Nucleus accumbens (tissue), 56 donors: ENCODE results near the gene STXBP1.

Experiments used
- DNase-seq, 56 donors: peaks; one replicate each; lab custom pipeline; 2025; lab: John Stamatoyannopoulos, UW

The STXBP1 gene

GRCh38 chr9:127644146-127644827 lies 32.2 kb downstream of the STXBP1 start:
- DNase-seq: no peak

- DNase-seq: no peak
These were observed 32.9 kb downstream of the STXBP1 start for GRCh38 chr9:127644943-127645342.

GRCh38 chr9:127647451-127647850 lies 35.4 kb downstream of the STXBP1 start:
- no peak for DNase-seq

- no peak for DNase-seq
These were observed 38.4 kb downstream of the STXBP1 start for GRCh38 chr9:127650518-127650917.

DNA sequence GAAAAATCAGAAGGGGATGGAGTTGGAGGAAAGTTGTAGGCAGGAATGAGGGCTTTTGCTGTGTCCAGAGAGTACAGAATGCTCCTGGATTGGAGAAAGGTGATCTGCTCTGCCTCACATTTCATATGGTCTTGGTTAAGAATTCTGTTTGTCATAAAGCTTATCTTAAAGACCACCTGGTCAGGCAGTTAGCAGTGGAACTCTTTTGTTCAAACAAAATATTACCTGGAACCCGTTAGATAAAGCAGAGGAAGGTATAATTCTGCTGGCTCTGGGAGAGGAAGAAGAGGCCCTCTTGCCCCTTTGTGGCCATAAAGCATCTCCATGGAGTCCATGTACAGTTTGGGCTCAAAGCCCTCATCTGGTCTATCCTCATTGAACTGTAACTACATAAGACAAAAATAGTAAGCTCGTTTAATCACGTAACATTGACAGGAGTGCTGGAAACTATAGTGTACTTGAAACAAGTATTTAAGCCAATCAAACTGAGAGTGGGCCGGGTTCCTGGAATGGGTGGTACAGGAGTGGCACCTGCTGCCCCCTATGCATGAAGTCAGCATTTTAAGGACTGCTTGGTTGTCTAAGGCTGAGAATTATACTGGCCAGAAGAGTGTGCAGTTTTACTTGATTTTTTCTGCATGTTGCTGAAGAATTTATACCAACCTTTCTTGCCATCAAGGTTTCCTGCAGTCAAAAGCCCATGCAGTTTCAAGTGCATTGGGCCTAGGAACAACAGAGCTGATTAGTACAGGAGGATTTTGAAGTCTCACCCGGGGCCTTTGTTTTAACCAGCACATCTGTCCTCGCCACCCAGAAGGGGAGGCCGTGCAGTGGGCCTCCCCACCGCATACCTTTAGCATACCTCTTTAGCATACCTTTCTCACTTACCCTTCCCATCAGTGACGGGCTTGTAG lies 39.9 kb downstream of the STXBP1 start:
- DNase-seq: no peak

- no peak for DNase-seq
These were observed 40.7 kb downstream of the STXBP1 start for GRCh38 chr9:127652733-127653132.

DNA sequence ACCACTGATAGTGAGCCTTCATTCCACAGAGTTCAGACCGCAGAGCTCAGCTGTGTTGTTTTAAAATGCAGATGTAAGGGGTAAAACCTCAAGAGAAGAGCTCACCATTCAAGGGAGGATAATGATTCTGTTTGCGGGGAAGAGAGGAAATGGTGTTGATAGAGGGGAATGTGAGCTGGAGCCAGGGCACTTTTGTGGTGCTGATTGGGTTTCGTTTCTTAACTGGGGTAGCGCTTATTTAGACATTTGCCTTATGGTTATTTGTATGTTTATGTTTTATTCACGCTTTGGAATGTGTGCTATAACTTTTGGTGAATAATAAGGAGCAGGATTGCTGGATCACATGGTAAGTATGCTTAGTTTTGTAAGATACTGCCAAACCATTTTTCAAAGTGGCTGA lies 42.5 kb downstream of the STXBP1 start:
- no peak for DNase-seq

GRCh38 chr9:127658428-127658827 lies 46.4 kb downstream of the STXBP1 start:
- DNase-seq: no peak

DNA sequence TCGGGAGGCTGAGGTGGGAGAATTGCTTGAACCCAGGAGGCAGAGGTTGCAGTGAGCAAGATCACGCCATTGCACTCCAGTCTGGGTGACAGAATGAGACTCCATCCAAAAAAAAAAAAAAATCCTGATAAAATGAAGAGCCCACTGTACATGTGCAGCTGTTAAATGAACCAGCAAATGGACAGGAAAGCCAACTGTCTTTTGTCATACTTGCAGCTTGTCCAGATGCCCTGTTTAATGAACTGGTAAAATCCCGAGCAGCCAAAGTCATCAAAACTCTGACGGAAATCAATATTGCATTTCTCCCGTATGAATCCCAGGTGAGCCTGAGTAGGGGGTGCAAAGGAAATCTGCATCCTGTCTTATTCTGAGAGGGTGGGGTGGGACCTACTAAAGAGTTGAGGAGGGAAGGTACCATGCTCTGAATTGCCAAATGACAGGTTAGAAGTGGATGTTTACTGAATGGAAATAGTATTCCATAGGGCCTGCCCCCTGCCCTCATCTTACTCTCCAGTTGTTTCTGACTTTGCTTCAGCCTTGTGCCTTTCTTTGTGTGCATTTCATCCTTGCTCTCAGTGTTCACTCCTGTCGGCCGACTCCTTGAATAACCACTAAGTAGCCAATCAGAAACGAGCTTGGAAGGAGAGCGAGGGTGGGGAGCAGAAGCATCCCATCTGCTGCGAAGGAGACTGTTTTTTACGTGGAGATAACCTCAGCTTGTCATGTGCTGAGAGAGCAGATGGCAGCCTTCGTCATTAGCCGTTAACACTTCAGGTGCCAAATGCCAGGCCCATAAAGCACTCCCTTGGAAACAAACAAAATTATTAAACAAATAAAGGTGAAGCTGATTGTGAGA lies 49.0 kb downstream of the STXBP1 start:
- DNase-seq: peak in 4 of 56 donors; percentile 8 to 32 (median 18)

DNA sequence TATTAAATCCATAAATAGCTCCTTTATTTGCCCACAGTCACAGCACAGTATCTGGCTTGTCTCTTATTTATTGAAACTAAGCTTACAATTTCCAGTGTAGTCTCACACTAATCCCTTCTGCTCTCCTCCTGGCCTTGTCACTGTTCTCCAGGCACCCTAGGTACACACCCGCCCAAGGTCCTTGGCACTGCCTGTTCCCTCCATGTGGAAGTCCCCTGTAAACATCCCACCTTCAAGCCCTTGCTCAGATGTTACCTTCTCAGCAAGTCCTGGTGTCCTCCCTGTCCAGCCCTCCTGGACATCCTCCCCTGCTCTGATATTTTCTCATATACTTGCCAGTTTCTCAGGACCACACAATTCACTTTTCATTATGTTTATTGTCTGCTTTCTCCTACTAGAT lies 50.5 kb downstream of the STXBP1 start:
- DNase-seq: no peak

DNA sequence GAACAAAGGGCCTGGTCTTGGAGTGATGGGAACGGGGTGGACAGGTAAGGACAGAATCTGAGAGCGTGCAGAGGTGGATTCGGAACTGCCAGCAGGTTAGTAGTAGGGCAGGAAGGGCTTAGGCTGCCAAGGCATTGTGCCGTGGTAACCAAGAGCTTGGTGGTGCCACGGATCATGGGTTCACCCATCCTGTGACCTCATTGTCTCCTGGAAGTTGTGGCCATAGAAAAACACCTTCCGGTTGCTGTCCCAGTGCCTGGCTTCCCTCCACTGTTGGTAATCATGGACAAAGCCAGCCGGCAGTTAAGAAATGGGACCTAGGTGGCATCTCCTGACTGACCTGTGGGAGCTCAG lies 52.2 kb downstream of the STXBP1 start:
- DNase-seq: no peak

DNA sequence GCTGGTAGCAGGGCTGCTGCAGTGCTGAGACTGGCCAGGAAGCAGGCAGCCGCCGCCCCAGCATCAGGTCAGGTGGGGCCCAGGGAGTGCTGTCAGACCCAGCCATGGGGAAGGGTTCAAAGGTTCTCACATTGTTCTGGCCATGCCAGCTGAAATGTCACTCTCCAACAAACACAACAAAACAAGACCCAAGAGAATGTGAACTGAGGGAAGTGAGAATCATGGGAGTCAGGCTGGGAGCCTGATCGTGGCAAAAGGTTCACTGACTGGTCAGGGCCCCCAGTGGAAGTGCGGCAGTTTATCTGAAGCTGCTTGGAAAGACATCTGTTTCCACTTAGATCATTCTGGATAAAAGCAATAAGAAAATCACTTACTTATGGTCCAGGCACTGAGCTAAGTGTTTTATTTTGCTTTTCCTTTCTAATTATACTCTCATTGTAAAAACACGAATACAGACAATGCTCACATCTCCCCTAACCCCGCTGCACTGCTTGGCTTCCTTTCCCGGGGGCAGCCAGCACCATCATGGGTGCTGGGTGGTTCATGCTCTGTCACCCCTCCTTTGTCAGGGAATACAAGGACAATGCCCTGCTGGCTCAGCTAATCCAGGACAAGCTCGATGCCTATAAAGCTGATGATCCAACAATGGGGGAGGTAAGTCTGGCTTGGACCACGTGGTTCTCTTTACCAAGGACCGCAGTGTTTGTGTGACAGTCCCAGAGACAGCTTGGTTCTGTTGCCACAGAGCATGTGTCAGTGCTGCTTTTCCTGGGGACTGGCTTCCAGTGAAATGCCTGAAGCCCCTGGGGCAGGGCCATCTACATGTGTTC lies 52.8 kb downstream of the STXBP1 start:
- DNase-seq: no peak

DNA sequence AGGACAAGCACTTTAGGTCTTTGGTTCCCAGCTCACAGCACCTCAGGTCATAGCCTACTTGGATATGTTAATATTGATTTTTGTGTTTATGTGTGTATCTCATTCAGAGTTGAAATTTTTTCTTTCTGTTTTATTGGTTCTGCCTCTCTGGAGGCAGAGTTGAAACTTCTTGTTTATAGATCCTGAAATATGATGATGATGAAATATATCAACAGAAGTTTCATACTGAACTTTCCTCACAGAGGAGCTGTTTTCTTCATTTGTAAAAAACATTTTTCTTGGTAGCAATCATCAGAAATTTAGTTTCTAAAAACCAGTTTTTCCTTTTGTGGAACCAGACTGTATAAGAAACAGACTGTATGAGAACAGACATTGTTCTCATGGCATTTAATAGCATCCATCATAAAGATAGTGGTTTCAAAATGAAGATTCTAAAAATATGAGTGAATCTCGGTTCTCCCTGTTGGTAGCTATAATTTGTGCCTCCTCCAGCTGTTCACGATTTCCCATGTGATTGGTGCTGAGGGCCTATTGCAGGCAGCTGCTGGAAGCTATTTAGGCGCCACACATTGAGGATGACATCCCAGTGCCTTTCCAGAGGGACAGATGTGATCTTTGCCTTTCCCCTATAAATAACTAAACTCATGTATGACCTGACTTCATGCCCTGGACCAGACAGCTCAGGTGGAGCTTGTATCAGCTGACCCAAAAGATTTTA lies 55.2 kb downstream of the STXBP1 start:
- peak in 1 of 56 donors; percentile 21 for DNase-seq

DNA sequence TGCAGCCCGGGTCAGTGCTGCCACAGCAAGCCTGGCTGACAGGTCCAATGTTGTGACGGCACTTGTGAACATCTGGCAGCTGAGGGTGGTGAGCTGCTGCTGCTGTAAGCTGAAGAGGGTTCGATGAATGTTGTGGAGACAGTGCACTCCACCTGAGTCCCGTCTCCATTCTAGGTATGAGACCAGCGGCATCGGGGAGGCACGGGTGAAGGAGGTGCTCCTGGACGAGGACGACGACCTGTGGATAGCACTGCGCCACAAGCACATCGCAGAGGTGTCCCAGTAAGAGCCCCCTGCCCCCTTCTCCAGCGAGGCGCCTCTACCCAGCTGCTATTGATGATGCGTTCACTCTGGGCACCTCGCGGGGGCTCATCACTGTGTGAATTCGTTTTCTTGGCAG lies 55.8 kb downstream of the STXBP1 start:
- no peak for DNase-seq

DNA sequence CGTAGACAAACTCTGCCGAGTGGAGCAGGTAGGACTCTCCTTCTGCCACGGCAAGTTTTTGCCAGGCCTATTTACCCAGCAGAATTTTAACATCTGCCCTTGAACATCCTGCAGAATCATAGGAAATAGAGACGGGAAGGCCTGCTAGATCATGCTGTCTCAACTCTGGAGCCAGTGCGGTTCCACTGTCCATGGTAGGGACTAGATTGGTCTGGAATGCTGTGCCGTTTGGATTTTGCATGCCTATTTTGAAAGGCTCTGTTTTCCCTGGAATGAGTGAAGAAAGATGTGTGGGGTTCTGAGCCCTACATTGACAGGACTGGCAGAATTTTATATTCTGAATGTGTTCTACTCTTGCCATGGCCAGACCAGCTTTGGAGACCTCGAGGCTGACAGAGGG lies 61.2 kb downstream of the STXBP1 start:
- no peak for DNase-seq

- DNase-seq: peak in 8 of 56 donors; percentile 20 to 52 (median 38)
These were observed 64.6 kb downstream of the STXBP1 start for GRCh38 chr9:127676638-127677037.

DNA sequence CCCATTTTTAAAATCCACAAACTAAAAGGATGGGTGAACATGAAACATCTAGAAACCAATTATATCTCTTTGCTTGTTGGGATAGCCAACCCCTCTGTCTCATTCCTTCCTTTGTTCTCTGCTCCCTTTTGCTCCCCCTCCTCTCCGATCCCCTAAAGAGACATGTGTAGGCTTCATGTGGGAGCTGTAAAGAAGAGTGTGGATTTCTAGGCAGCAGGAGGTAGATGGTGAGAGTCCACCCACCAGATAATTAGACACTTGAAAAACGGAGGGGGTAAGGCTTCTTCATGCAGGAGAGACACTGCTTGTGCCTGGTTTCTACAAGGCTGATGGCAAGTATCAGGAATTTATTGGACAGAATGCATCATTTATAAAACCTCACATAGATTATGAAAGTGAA lies 67.4 kb downstream of the STXBP1 start:
- DNase-seq: peak in 8 of 56 donors; percentile 17 to 56 (median 36)

GRCh38 chr9:127680226-127680625 lies 68.1 kb downstream of the STXBP1 start:
- peak in 5 of 56 donors; percentile 15 to 49 (median 31) for DNase-seq

GRCh38 chr9:127680846-127681245 lies 68.8 kb downstream of the STXBP1 start:
- peak in 26 of 56 donors; percentile 14 to 77 (median 41) for DNase-seq
